ENCODE measurements around the gene DHX32. TPM values are rescaled to one million over a fixed set of nuclear protein-coding genes. Genes with fewer than 3 reads are reported as not detected.
"Not testable (repeated sequence)": the region's sequence is repeated elsewhere in the genome, so short reads cannot be mapped to it uniquely, and the experiment has no call there.

The DHX32 gene, protein sequence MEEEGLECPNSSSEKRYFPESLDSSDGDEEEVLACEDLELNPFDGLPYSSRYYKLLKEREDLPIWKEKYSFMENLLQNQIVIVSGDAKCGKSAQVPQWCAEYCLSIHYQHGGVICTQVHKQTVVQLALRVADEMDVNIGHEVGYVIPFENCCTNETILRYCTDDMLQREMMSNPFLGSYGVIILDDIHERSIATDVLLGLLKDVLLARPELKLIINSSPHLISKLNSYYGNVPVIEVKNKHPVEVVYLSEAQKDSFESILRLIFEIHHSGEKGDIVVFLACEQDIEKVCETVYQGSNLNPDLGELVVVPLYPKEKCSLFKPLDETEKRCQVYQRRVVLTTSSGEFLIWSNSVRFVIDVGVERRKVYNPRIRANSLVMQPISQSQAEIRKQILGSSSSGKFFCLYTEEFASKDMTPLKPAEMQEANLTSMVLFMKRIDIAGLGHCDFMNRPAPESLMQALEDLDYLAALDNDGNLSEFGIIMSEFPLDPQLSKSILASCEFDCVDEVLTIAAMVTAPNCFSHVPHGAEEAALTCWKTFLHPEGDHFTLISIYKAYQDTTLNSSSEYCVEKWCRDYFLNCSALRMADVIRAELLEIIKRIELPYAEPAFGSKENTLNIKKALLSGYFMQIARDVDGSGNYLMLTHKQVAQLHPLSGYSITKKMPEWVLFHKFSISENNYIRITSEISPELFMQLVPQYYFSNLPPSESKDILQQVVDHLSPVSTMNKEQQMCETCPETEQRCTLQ
- total RNA-seq = 10 to 100 TPM; 37.1 to 39.7 TPM
- long read RNA-seq, partial matches to known transcripts = 2 of 14 reads
- long read RNA-seq, other reads (novel, unspliced or antisense) = 9 of 14 reads

DNA sequence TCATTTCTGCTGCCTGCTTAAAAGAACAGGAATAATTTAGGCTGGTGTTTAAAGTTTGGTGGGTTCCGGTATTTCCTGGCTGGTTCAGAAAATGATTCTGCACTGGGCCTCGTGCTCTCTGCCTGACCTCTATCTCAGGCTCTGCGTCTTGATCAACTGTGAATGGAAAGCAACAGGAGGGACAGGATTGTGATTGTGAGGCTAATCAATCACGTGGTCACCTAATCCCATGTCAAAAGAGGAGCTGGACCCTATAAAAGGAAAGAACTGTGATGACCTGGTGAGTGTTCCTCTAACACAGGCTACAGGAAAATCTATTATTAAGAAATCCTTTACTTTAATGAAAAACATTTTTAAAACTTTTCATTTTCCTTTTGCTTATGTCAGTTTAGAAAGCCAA is at the start of gene DHX32:
Gene DHX32, minus strand, starts transcription at position 101 of the 400 bp plus-strand sequence. CDS start 468 bp downstream, outside the sequence.
- DNase-seq = no peak
- intact Hi-C loops (cut with DNase I) = no loop called here
- peak; percentile 25 to 34 for ATAC-seq

DNA sequence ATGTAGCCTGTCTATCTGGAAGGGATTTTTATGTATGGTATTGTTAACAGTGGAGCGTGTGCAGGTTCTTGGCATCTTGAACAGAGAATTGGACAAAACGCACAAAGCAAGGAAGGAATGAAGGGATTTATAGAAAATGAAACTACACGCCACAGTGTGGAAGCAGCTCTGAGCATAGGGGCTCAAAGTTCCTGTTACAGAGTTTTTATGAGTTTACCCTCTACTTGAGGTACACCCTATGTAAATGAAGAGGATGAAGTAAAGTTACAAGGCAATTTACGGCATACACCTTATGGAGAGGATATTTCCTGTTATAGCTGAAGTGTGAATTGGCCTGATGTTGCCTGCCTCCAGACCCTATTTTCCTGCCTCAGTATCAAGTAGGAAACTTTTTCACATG is 48.5 kb upstream of the DHX32 start:
- ATAC-seq (no peak), DNase-seq (no peak)
- intact Hi-C loops (cut with DNase I) = loop anchor here in 1 of 2 donors (5.0 kb wide), 1 partner anchor 573 kb away; no protein-coding TSS in a partner anchor

DNA sequence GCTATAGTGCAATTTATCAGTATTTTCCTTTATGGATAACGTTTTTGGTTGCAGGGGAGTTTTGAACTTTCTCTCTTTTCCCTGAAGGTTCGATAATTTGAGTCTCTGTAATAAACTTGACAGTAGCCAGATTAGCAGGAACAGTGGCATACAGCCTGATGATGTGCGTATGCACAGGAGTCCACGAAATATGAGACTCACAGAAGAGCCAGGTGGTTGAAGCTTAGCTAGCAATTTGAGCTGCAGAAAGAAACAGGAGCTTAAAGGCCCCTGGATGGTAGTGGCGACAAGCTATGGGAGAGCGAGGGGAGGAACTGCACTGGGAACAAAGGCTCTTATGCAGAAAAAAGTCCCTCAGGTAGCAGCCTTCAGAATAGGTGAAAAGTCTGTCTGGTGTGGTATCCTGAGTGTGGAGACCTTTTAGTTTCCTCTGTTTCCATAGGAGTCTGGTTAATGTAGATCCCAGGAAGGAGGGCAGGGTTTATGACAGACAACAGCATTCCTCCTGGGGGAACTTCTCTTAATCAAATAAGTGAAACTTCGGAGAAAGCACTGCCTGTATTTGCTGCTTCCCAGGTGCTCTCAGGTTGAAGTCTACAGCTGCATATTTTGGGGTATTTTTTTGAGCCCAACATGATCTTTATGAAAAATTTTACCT is 48.0 kb upstream of the DHX32 start:
- intact Hi-C loops (cut with DNase I) = no loop called here
- no peak for ATAC-seq
- DNase-seq = no peak

DNA sequence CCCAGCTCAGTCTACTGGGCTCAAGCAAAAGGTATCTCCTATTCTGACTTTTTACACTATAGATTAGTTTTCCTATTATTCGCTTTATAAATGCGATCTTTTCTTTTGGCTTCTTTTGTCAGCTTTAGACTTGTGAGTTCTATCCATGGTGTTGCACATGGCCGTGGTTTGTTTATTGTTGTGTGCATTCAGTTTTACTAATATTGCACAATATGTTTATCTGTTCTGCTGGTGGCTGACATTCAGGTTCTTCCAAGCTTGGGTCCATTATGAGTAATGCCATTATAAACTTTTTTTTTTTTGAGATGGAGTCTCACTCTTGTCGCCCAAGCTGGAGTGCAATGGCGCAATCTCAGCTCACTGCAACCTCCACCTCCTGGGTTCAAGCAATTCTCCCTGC is 46.2 kb upstream of the DHX32 start:
- ATAC-seq; intact Hi-C loops (cut with DNase I); DNase-seq: not testable (repeated sequence)

DNA sequence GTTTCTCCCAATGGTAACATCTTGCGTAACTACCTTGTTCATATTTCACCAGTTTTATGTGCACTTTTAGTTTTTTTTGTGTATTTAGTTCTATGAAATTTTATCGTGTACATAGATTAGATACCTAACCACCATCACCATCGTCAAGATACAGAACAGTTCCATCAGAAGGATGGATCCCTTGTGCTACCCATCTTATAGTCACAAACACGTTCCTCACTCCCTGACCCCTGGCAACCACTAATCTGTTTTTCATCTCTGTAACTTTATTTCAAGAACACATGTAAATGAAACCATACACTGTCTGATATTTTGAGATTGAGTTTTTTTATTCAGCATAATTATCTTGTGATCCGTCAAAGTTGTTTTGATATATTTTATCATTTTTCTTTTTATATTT is 45.2 kb upstream of the DHX32 start:
- intact Hi-C loops (cut with DNase I) = no loop called here
- ATAC-seq (no peak), DNase-seq (no peak)

- intact Hi-C loops (cut with DNase I) = no loop called here
- DNase-seq (no peak), ATAC-seq (no peak)
Measured at GRCh38 chr10:125925262-125925834, 44.3 kb upstream of the DHX32 start.

- DNase-seq; intact Hi-C loops (cut with DNase I); ATAC-seq: not testable (repeated sequence)
Measured at GRCh38 chr10:125921643-125922306, 40.7 kb upstream of the DHX32 start.

DNA sequence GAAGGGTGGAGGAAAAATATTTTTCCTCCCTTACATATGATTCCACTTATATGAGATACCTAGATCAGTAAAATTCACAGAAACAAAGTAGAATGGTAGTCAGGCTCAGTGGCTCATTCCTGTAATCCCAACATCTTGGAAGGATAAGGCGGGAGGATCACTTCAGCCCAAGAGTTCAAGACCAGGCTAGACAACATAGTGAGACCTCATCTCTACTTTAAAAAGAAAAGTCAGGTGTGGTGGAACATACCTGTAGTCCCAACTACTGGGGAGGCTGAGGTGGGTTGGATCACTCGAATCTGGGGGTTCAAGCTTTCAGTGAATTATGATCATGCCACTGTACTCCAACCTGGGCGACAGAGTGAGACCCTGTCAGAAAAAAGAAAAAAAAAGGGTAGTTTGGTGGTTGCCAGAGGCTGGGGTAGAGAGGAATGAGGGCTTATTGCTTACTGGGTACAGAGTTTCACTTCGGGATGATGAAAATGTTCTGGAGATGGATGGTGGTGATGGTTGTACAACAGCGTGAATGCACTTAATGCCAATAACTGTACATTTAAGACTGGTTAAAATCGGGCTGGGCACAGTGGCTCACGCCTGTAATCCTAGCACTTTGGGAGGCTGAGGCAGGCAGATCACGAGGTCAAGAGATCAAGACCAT is 36.7 kb upstream of the DHX32 start:
- intact Hi-C loops (cut with DNase I); DNase-seq; ATAC-seq: not testable (repeated sequence)

- no peak for ATAC-seq
- intact Hi-C loops (cut with DNase I) = no loop called here
- no peak for DNase-seq
Measured at GRCh38 chr10:125916977-125917376, 35.9 kb upstream of the DHX32 start.

DNA sequence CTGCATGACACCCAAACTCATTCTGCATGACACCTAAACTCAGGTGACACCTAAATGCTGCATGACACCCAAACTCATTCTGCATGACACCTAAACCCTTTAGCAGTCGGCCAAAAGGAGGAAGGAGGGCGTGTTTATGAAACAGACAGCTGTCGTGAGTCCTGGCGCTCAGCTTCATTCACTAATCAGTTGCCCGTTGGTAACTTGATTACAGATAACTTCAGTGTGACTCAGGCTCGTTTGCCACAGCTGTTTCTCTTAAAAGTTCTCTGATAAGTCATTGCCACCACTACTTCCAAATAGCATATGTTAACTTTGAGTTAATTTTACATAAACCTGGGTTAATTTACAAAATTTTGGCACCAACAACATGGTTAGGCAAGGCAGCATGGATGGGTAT is 32.2 kb upstream of the DHX32 start:
- intact Hi-C loops (cut with DNase I); ATAC-seq; DNase-seq: not testable (repeated sequence)

GRCh38 chr10:125911990-125912389 is 30.9 kb upstream of the DHX32 start:
- intact Hi-C loops (cut with DNase I) = no loop called here
- DNase-seq (no peak), ATAC-seq (no peak)

DNA sequence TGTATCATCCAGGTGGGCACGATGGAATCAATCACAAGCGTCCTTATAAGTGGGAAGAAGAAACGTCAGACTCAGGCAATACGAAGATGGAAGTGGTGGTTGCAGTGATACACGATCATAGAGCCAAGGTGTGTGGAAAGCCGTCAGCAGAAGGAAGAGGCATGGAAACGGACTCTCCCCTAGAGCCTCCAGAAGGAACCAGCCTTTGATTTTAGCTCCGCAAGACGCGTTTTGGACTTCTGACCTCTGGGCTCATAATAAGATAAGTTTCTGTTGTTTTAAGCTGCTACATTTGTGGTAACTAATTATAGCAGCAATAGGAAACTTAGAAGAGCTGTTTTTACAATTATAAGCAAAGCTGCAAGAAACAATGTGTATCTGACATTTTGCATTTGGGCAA is 30.1 kb upstream of the DHX32 start:
- DNase-seq (no peak), ATAC-seq (no peak)
- intact Hi-C loops (cut with DNase I) = no loop called here

DNA sequence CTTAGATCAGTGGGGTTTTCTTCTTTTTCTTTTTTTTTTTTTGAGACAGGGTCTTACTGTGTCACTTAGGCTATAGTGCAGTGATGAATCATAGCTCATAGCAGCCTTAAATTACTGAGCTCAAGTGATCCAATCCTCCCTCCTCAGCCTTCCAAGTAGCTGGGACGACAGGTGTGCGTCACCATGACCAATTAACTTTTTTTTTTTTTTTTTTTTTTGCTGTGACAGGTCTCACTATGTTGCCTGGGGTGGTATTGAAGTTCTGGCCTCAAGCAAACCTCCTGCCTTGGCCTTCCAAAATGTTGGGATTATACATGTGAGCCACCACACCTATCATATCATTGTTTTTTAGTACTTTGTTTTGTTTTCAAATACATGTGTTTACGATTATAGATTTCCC is 28.4 kb upstream of the DHX32 start:
- ATAC-seq; intact Hi-C loops (cut with DNase I); DNase-seq: not testable (repeated sequence)

- DNase-seq; intact Hi-C loops (cut with DNase I): not testable (repeated sequence)
Measured at GRCh38 chr10:125908813-125909212, 27.7 kb upstream of the DHX32 start.

GRCh38 chr10:125907598-125907997 is 26.5 kb upstream of the DHX32 start:
- DNase-seq; ATAC-seq; intact Hi-C loops (cut with DNase I): not testable (repeated sequence)

More at GRCh38 chr10:125908813-125909212, 27.7 kb upstream of the DHX32 start:
- not testable (repeated sequence) for ATAC-seq

DNA sequence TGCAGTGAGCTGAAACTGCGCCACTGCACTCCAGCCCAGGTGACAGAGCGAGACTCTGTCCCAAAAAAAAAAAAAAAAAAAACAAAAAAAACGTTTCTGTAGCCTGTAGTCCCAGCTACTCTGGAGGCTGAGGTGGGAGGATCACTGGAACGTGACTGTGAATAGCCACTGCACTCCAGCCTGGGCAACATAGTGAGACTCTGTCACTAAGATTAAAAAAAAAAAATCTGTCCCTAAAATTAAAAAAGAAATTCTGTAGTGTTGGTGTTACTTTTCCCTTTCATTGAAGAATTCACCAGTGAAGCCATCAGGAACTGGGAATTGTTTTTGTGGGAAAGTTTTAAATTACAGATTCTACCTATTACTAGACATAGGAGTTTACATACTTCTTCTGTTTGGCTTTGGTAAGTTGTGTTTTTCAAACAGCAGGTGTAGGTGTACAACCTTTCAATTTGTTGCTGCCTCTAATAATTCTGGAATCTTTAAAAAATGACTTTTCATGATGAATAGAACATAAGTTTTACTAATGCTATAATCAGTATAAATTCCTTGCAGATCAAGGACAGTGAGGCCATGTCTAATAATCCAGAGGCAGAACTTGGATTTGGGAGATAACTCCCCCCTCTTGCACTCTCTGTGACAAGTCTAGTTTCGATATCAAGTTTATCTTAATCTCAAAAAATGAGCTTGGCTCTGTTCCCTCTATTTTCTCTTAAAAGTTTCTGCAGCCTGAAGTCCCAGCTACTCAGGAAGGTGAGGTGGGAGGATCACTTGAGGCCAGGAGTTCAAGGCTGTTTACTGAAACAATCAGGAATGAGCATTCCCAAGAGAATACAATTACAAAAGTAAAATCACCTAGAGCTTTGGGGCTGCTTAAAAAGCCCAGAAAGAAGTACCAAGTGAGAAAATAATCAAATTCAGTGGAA is 24.2 kb upstream of the DHX32 start:
- intact Hi-C loops (cut with DNase I); DNase-seq; ATAC-seq: not testable (repeated sequence)

GRCh38 chr10:125903135-125903640 is 22.1 kb upstream of the DHX32 start:
- DNase-seq; intact Hi-C loops (cut with DNase I); ATAC-seq: not testable (repeated sequence)

Data from left cardiac atrium (tissue), 4 donors.